GM12878 (cell line): ENCODE results near the gene RTP1. TPM values are rescaled to one million over a fixed set of nuclear protein-coding genes. Genes with fewer than 3 reads are reported as not detected.

ENCODE experiments used
- ATAC-seq: fragments of 200-7000 bp; cut with Tn5 transposase; 3 replicates; pipeline ENCODE4 v1.9.1; 2020; ENCODE audit warnings: mild to moderate bottlenecking, moderate library complexity
- BruUV-seq: library from RNA; stranded (reverse); fragments of 400-500 nt; replicated peaks from 2 replicates; lab custom pipeline; 2021; lab: Mats Ljungman, UMichigan
- CTCF ChIA-PET: fragments of 300-600 bp; sonication (Branson Sonifier 250); formaldehyde crosslinking; extraction: SDS; loops from one replicate; lab custom pipeline; 2021; ENCODE audit warnings: inconsistent platforms; lab: Yijun Ruan, JAX
- POLR2A ChIA-PET: fragments of 350-600 bp; formaldehyde crosslinking; extraction: SDS; loops from one replicate; lab custom pipeline; 2021; ENCODE audit warnings: inconsistent platforms; lab: Charles Lee
- RAD21 ChIA-PET: fragments of 300-600 bp; sonication (Branson Sonifier 250); formaldehyde crosslinking; loops from one replicate; lab custom pipeline; 2023; ENCODE audit warnings: antibody characterized with exemption; ENCODE audit not compliant: unreplicated experiment; lab: Charles Lee
- SMC1A ChIA-PET: fragments of 300-600 bp; sonication (Branson Sonifier 250); formaldehyde crosslinking; loops from one replicate; lab custom pipeline; 2023; ENCODE audit not compliant: unreplicated experiment, uncharacterized antibody; lab: Charles Lee
- DNase-seq: peaks from one replicate; pipeline ENCODE4 v3.0.0-alpha.2; 2011; ENCODE audit warnings: low read depth, low spot score
- FAIRE-seq: peaks from 3 replicates; lab custom pipeline; 2011; peaks lifted over from hg19 to GRCh38; lab: Jason Lieb, UNC
- H2AFZ ChIP-seq: 2 replicates; pipeline ENCODE4 v1.6.0; 2011; ENCODE audit warnings: low read depth, low read length, control low read depth; ENCODE audit not compliant: control insufficient read depth
- H3K27ac ChIP-seq: 2 replicates; pipeline ENCODE4 v1.5.1; 2011; ENCODE audit warnings: control low read depth; ENCODE audit not compliant: control insufficient read depth, insufficient read depth
- H3K27me3 ChIP-seq, 2 experiments: replicated peaks in 1 of 2; 2 replicates each; pipeline versions ENCODE4 v1.6.0 to v1.6.1; 2011; ENCODE audit warnings: low read length in 1 of 2; ENCODE audit not compliant: control insufficient read depth in 2 of 2, insufficient read depth in 2 of 2
- H3K36me3 ChIP-seq, 2 experiments: 2 replicates each; pipeline ENCODE4 v1.5.1; 2011; ENCODE audit warnings: low read length in 1 of 2; ENCODE audit not compliant: control insufficient read depth in 2 of 2, insufficient read depth in 2 of 2
- H3K4me1 ChIP-seq: 2 replicates; pipeline ENCODE4 v1.6.1; 2011; ENCODE audit warnings: mild to moderate bottlenecking, low read length, moderate library complexity, mixed read lengths; ENCODE audit not compliant: control insufficient read depth, insufficient read depth
- H3K4me2 ChIP-seq: 2 replicates; pipeline ENCODE4 v1.6.0; 2011; ENCODE audit warnings: control low read depth; ENCODE audit not compliant: control insufficient read depth, insufficient read depth
- H3K4me3 ChIP-seq: fragments of 200-600 bp; sonication (generic); 2 replicates; pipeline ENCODE4 v1.5.1; 2016
- H3K79me2 ChIP-seq: 2 replicates; pipeline ENCODE4 v1.6.0; 2011; ENCODE audit warnings: low read length; ENCODE audit not compliant: control insufficient read depth, insufficient read depth
- H3K9ac ChIP-seq: 2 replicates; pipeline ENCODE4 v1.8.0; 2011; ENCODE audit warnings: low read length, control low read depth, mixed read lengths; ENCODE audit not compliant: control insufficient read depth, insufficient read depth
- H3K9me3 ChIP-seq: replicated peaks from 3 replicates; pipeline ENCODE4 v1.5.1; 2011; ENCODE audit warnings: mild to moderate bottlenecking, low read length; ENCODE audit not compliant: control insufficient read depth, insufficient read depth
- H4K20me1 ChIP-seq: 2 replicates; pipeline ENCODE4 v1.6.0; 2011; ENCODE audit not compliant: control insufficient read depth, insufficient read depth
- CHD1 ChIP-seq: IDR thresholded peaks from 2 replicates; pipeline ENCODE4 v1.6.1; 2012; ENCODE audit warnings: low read depth, low read length, improper control_type of control experiment
- ESRRA ChIP-seq: IDR thresholded peaks from 2 replicates; pipeline ENCODE4 v1.6.1; 2012; ENCODE audit warnings: mild to moderate bottlenecking, low read length, improper control_type of control experiment
- IKZF2 ChIP-seq, 2 experiments: fragments of 450-650 bp; IDR thresholded peaks; 2 replicates each; pipeline ENCODE4 v1.6.1; 2017; ENCODE audit warnings: mild to moderate bottlenecking in 2 of 2, moderate library complexity in 2 of 2
- KAT2A ChIP-seq: conservative IDR thresholded peaks from 2 replicates; pipeline ENCODE4 v1.6.1; 2011; ENCODE audit warnings: low read depth, low read length; ENCODE audit not compliant: control insufficient read depth
- KDM1A ChIP-seq: fragments of 200-600 bp; sonication (generic); IDR thresholded peaks from 2 replicates; pipeline ENCODE4 v1.6.1; 2016; ENCODE audit warnings: borderline replicate concordance
- MTA3 ChIP-seq: IDR thresholded peaks from 2 replicates; pipeline ENCODE4 v1.6.1; 2012; ENCODE audit warnings: low read length, inconsistent platforms, borderline replicate concordance
- NBN ChIP-seq: fragments of 450-650 bp; IDR thresholded peaks from 2 replicates; pipeline ENCODE4 v1.6.1; 2016
- SIX5 ChIP-seq: IDR thresholded peaks from 2 replicates; pipeline ENCODE4 v1.6.1; 2011; ENCODE audit warnings: mild to moderate bottlenecking, low read depth, low read length, moderate library complexity; ENCODE audit not compliant: severe bottlenecking
- SKIL ChIP-seq: fragments of 450-650 bp; IDR thresholded peaks from 2 replicates; pipeline ENCODE4 v1.6.1; 2017; ENCODE audit warnings: mild to moderate bottlenecking, low read depth, inconsistent platforms; ENCODE audit not compliant: poor library complexity, severe bottlenecking
- SMC3 ChIP-seq: IDR thresholded peaks from 2 replicates; pipeline ENCODE4 v1.6.1; 2011; ENCODE audit warnings: low read length, improper control_type of control experiment, borderline replicate concordance
- STAT1 ChIP-seq: fragments of 450-650 bp; conservative IDR thresholded peaks from 2 replicates; pipeline ENCODE4 v1.6.1; 2014; ENCODE audit warnings: antibody characterized with exemption, mild to moderate bottlenecking
- YBX1 ChIP-seq: fragments of 450-650 bp; IDR thresholded peaks from 2 replicates; pipeline ENCODE4 v1.6.1; 2016; ENCODE audit warnings: antibody characterized with exemption
- ZNF622 ChIP-seq: fragments of 450-650 bp; IDR thresholded peaks from 2 replicates; pipeline ENCODE4 v1.6.1; 2017; ENCODE audit warnings: mild to moderate bottlenecking, inconsistent platforms
- WGBS: methylation state at CpG from one replicate; pipeline ENCODE4 v1.1.6; 2016; ENCODE audit warnings: low lambda C conversion rate; ENCODE audit not compliant: insufficient replicate concordance, insufficient coverage; ENCODE audit errors: missing lambda C conversion rate; 5-methylcytosine and 5-hydroxymethylcytosine counted together
- in situ Hi-C: fragments of 300-500 bp; cut with MboI; formaldehyde crosslinking; loops from 9 replicates; pipeline ENCODE4 v1.14.3; 2018; ENCODE audit warnings: mixed read lengths
- intact Hi-C: fragments of 100-400 bp; cut with micrococcal nuclease; formaldehyde crosslinking; loops from one replicate; pipeline ENCODE4 v1.14.2; 2022; ENCODE audit not compliant: unreplicated experiment
- polyA plus RNA-seq, 11 experiments: library from polyadenylated mRNA; depleted of rRNA in 4 of 11; unstranded in 6 of 11; stranded (reverse) in 5 of 11; fragments of >200 nt; fragmentation: Nextera tagmentation in 4 of 11; fragmentation: Illumina TruSeq in 1 of 11; extraction: Ambion mirVana in 4 of 11; extraction: Trizol in 1 of 11; gene quantifications; 1 replicate in 1 of 11; 2 replicates in 10 of 11; pipeline versions ENCODE4 v1.2.1 to v1.2.3, GENCODE V29; 2011 to 2016; ENCODE audit warnings: inconsistent platforms in 2 of 11, missing spikeins in 2 of 11, low read depth in 1 of 11
- total RNA-seq, 4 experiments: library from RNA; depleted of rRNA in 3 of 4; stranded (reverse); fragments of >200 nt in 3 of 4; fragmentation: Illumina TruSeq in 1 of 4; extraction: Trizol in 1 of 4; gene quantifications; 2 replicates each; pipeline versions ENCODE4 v1.2.1 to v1.2.3, GENCODE V29; 2013 to 2021
- TF ChIP-seq, protein P1 (sequence below): fragments of 450-650 bp; IDR thresholded peaks from 2 replicates; pipeline ENCODE4 v1.6.1; 2017; ENCODE audit warnings: borderline replicate concordance
- TF ChIP-seq, protein P2 (sequence below): fragments of 450-650 bp; conservative IDR thresholded peaks from 2 replicates; pipeline ENCODE4 v1.6.1; 2017; ENCODE audit warnings: mild to moderate bottlenecking, moderate library complexity

Gene RTP1
- total and polyA plus RNA-seq, 10 of the 15 experiments (the other 5 are each of a cell fraction or from before 2014, with no cell fraction given): not detected

DNA sequence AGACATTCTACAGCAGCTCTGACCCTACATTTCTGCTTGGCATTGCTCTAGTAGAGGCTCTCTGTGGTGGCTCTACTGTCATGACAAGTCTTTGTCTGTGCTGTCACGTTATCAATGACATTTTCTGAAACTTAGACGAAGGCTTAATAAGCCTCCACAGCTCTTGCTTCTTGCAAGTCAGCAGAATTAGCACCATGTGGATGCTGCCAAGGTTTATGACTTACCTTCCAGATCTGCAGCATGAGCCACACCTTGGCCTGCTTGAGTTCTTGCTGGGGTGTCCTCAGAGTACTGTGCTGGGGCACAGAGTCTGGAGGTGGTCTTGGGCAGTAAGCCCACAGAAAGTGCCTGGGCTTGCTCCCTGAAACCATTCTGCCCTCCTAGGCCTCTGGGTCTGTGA lies 9.8 kb downstream of the RTP1 start:
- no peak overlapping the region for H2AFZ ChIP-seq
- ChIA-PET POLR2A (no interaction called here), SMC1A (no interaction called here), CTCF (no interaction called here), RAD21 (no interaction called here)
- intact Hi-C loops: no loop called here
- no peak overlapping the region for H3K9ac ChIP-seq
- no peak overlapping the region for H3K4me2 ChIP-seq
- H3K4me3 ChIP-seq: no peak overlapping the region
- H3K4me1 ChIP-seq: no peaks in the 10 kb centered on the region
- no TSS peak for BruUV-seq
- FAIRE-seq (no peak), DNase-seq (no peak)
- H4K20me1 ChIP-seq: no peaks in the 10 kb centered on the region
- H3K27ac ChIP-seq: no peak overlapping the region
- 35% methylated on average over 2 of the region's 2 CpGs for WGBS
- 0 out of 4 replicates have a peak, but pooled peaks cover 1 to 3% of the 10 kb centered on the region in 2 experiments for H3K27me3 ChIP-seq
- in situ Hi-C loops: no loop called here
- TF ChIP-seq, protein P1, sequence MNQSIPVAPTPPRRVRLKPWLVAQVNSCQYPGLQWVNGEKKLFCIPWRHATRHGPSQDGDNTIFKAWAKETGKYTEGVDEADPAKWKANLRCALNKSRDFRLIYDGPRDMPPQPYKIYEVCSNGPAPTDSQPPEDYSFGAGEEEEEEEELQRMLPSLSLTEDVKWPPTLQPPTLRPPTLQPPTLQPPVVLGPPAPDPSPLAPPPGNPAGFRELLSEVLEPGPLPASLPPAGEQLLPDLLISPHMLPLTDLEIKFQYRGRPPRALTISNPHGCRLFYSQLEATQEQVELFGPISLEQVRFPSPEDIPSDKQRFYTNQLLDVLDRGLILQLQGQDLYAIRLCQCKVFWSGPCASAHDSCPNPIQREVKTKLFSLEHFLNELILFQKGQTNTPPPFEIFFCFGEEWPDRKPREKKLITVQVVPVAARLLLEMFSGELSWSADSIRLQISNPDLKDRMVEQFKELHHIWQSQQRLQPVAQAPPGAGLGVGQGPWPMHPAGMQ: no peak
- TF ChIP-seq KDM1A: no peak
- no peak for TF ChIP-seq YBX1
- no peak for TF ChIP-seq ZNF622
- no peak for TF ChIP-seq SMC3
- no peak for TF ChIP-seq NBN
- TF ChIP-seq CHD1: no peak
- TF ChIP-seq, all 136 proteins: peak for 0
- Histone ChIP-seq H3K79me2 (no peaks in the 10 kb centered on the region), H3K36me3 (no peaks in the 10 kb centered on the region), H3K9me3 (peaks cover 3% of the 10 kb centered on the region; the same call in 2 of the 3 replicates)
- no peak for ATAC-seq

DNA sequence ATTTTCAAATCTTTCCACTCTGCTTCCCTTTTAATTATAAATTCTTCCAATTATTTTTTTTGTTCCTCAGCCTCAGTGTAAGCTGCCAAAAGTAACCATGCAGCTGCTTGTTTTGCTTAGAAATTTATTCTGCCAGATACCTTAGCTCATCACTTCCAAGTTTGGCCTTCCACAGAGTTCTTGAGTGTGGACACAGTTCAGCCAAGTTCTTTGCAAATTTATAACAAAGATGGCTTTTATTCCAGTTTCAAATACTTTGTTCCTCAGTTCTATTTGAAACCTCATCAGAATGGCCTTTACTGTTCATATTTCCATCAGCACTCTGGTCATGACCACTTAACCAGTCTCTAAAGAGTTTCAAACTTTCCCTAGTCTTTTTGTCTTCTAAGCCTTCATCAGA lies 10.3 kb downstream of the RTP1 start:
- no peak for FAIRE-seq
- CTCF ChIA-PET: no interaction called here
- H3K9ac ChIP-seq: no peak overlapping the region
- no peaks in the 10 kb centered on the region for H3K36me3 ChIP-seq
- no peaks in the 10 kb centered on the region for H4K20me1 ChIP-seq
- H2AFZ ChIP-seq: no peak overlapping the region
- H3K4me3 ChIP-seq: no peak overlapping the region
- no peak for DNase-seq
- RAD21 ChIA-PET: no interaction called here
- no peaks in the 10 kb centered on the region for H3K4me1 ChIP-seq
- 0 out of 4 replicates have a peak, but pooled peaks cover 1 to 3% of the 10 kb centered on the region in 2 experiments for H3K27me3 ChIP-seq
- BruUV-seq: no TSS peak
- peaks cover 3% of the 10 kb centered on the region; the same call in 2 of the 3 replicates for H3K9me3 ChIP-seq
- SMC1A ChIA-PET: no interaction called here
- no peaks in the 10 kb centered on the region for H3K79me2 ChIP-seq
- intact Hi-C loops: no loop called here
- no peak overlapping the region for H3K27ac ChIP-seq
- no peak for ATAC-seq
- in situ Hi-C loops: no loop called here
- H3K4me2 ChIP-seq: no peak overlapping the region
- POLR2A ChIA-PET: no interaction called here
- no peak for TF ChIP-seq IKZF2 (IDR thresholded peaks at IDR 0.05)
- TF ChIP-seq KAT2A: no peak
- no peak for TF ChIP-seq ESRRA
- no peak for TF ChIP-seq SIX5
- TF ChIP-seq, protein P2, sequence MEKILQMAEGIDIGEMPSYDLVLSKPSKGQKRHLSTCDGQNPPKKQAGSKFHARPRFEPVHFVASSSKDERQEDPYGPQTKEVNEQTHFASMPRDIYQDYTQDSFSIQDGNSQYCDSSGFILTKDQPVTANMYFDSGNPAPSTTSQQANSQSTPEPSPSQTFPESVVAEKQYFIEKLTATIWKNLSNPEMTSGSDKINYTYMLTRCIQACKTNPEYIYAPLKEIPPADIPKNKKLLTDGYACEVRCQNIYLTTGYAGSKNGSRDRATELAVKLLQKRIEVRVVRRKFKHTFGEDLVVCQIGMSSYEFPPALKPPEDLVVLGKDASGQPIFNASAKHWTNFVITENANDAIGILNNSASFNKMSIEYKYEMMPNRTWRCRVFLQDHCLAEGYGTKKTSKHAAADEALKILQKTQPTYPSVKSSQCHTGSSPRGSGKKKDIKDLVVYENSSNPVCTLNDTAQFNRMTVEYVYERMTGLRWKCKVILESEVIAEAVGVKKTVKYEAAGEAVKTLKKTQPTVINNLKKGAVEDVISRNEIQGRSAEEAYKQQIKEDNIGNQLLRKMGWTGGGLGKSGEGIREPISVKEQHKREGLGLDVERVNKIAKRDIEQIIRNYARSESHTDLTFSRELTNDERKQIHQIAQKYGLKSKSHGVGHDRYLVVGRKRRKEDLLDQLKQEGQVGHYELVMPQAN: no peak
- TF ChIP-seq STAT1: no peak
- no peak for TF ChIP-seq MTA3
- TF ChIP-seq SKIL: no peak
